GM12878 (cell line): ENCODE measurements around the gene KCNMB3.

ENCODE experiments used
- CHD4 ChIP-seq: fragments of 200-600 bp; sonication (generic); IDR thresholded peaks from 2 replicates; pipeline ENCODE4 v1.6.1; 2016; ENCODE audit warnings: mild to moderate bottlenecking
- RCOR1 ChIP-seq: conservative IDR thresholded peaks from 2 replicates; pipeline ENCODE4 v1.6.1; 2012; ENCODE audit warnings: low read depth, low read length, improper control_type of control experiment
- RUNX3 ChIP-seq: IDR thresholded peaks from 2 replicates; pipeline ENCODE4 v1.6.1; 2012; ENCODE audit warnings: low read length, inconsistent platforms
- SREBF2 ChIP-seq: IDR thresholded peaks from 2 replicates; pipeline ENCODE4 v1.6.1; 2012; ENCODE audit warnings: mild to moderate bottlenecking, low read length
- TAF1 ChIP-seq: IDR thresholded peaks from 2 replicates; pipeline ENCODE4 v1.6.1; 2011; ENCODE audit warnings: mild to moderate bottlenecking, low read depth, low read length, borderline replicate concordance
- TF ChIP-seq, protein P1 (sequence below): IDR thresholded peaks from 2 replicates; pipeline ENCODE4 v1.6.1; 2011; ENCODE audit warnings: low read depth, mild to moderate bottlenecking, low read length, moderate library complexity, borderline replicate concordance; ENCODE audit errors: extremely low read depth
- TF ChIP-seq, protein P2 (sequence below), 3 experiments: IDR thresholded peaks in 2 of 3; conservative IDR thresholded peaks in 1 of 3; 2 replicates each; pipeline ENCODE4 v1.5.1; 2011; ENCODE audit warnings: low read depth in 3 of 3, low read length in 3 of 3, mild to moderate bottlenecking in 3 of 3, control low read depth in 2 of 3, moderate library complexity in 2 of 3, inconsistent platforms in 1 of 3, mixed read lengths in 1 of 3; ENCODE audit not compliant: control insufficient read depth in 2 of 3, insufficient read depth in 1 of 3; ENCODE audit errors: extremely low read depth in 1 of 3

DNA sequence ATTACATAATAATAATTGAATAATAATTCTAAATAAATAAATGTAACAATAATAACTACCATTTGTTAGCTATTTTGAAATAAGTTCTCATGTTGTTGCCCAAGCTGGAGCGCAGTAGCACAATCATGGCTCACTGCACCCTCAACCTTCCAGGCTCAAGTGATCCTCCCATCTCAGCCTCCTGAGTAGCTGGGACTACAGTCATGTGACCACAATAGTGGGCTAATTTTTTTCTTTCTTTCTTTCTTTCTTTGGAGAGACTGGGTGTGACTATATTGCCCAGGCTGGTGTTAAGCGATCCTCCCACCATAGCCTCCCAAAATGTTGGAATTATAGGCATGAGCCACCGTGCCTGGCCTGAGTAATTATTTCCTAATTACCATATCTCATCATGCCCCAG lies 30.9 kb upstream of the KCNMB3 start:
- no peak for TF ChIP-seq RCOR1
- TF ChIP-seq, protein P1, sequence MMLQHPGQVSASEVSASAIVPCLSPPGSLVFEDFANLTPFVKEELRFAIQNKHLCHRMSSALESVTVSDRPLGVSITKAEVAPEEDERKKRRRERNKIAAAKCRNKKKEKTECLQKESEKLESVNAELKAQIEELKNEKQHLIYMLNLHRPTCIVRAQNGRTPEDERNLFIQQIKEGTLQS, result no peak
- TF ChIP-seq, protein P2, sequence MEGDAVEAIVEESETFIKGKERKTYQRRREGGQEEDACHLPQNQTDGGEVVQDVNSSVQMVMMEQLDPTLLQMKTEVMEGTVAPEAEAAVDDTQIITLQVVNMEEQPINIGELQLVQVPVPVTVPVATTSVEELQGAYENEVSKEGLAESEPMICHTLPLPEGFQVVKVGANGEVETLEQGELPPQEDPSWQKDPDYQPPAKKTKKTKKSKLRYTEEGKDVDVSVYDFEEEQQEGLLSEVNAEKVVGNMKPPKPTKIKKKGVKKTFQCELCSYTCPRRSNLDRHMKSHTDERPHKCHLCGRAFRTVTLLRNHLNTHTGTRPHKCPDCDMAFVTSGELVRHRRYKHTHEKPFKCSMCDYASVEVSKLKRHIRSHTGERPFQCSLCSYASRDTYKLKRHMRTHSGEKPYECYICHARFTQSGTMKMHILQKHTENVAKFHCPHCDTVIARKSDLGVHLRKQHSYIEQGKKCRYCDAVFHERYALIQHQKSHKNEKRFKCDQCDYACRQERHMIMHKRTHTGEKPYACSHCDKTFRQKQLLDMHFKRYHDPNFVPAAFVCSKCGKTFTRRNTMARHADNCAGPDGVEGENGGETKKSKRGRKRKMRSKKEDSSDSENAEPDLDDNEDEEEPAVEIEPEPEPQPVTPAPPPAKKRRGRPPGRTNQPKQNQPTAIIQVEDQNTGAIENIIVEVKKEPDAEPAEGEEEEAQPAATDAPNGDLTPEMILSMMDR (IDR thresholded peaks at IDR 0.05 in 2 of 3, conservative IDR thresholded peaks at IDR 0.05 in 1 of 3; ENCODE audit: control insufficient read depth in 2 of 3, extremely low read depth in 1 of 3, insufficient read depth in 1 of 3, low read depth in 3 of 3, low read length in 3 of 3), result no peak
- no peak for TF ChIP-seq TAF1
- TF ChIP-seq CHD4, result no peak
- TF ChIP-seq RUNX3, result no peak
- TF ChIP-seq SREBF2, result no peak
